ENCODE results near the gene HSPA6. TPM values are rescaled to one million over a fixed set of nuclear protein-coding genes. Genes with fewer than 3 reads are reported as not detected.
"Not testable (repeated sequence)": the region's sequence is repeated elsewhere in the genome, so short reads cannot be mapped to it uniquely, and the experiment has no call there.

Gene HSPA6
- total and polyA plus RNA-seq, 2 donors: 1.2 to 5.6 TPM

GRCh38 chr1:161512636-161513447, 11.5 kb upstream of the HSPA6 start:
- 82% methylated on average over 6 of the region's 6 CpGs for WGBS
- DNase-seq (ENCODE audit: extremely low spot score); H3K4me1 ChIP-seq (ENCODE audit: insufficient read depth); H3K27ac ChIP-seq (ENCODE audit: low read depth); H3K36me3 ChIP-seq (ENCODE audit: insufficient read depth); H3K4me3 ChIP-seq (ENCODE audit: low read depth, low read length): not testable (repeated sequence)

GRCh38 chr1:161513448-161513780, 10.9 kb upstream of the HSPA6 start:
- not testable (repeated sequence) for H3K27ac ChIP-seq (ENCODE audit: low read depth); DNase-seq (ENCODE audit: extremely low spot score); H3K4me1 ChIP-seq (ENCODE audit: insufficient read depth); H3K36me3 ChIP-seq (ENCODE audit: insufficient read depth); H3K4me3 ChIP-seq (ENCODE audit: low read depth, low read length)
- 56% methylated on average over 1 of the region's 1 CpG for WGBS

- H3K4me3 ChIP-seq (ENCODE audit: low read depth, low read length): not testable (repeated sequence)
- WGBS: 46% methylated on average over 1 of the region's 1 CpG
These were observed 10.4 kb upstream of the HSPA6 start for GRCh38 chr1:161513953-161514352.

GRCh38 chr1:161523041-161523816, 1.1 kb upstream of the HSPA6 start:
- not testable (repeated sequence) for DNase-seq (ENCODE audit: extremely low spot score); H3K27ac ChIP-seq (ENCODE audit: low read depth); H3K4me1 ChIP-seq (ENCODE audit: insufficient read depth); H3K36me3 ChIP-seq (ENCODE audit: insufficient read depth); H3K4me3 ChIP-seq (ENCODE audit: low read depth, low read length)
- 78% methylated on average over 20 of the region's 20 CpGs for WGBS

More at GRCh38 chr1:161513953-161514352, 10.4 kb upstream of the HSPA6 start:
- H3K27ac ChIP-seq (ENCODE audit: low read depth); H3K36me3 ChIP-seq (ENCODE audit: insufficient read depth); DNase-seq (ENCODE audit: extremely low spot score); H3K4me1 ChIP-seq (ENCODE audit: insufficient read depth): not testable (repeated sequence)

GRCh38 chr1:161524742-161525291, 477 bp downstream of the HSPA6 start:
- 3% methylated on average over 43 of the region's 55 CpGs for WGBS
- peak overlapping the region; percentile 34 for H3K4me3 ChIP-seq (ENCODE audit: low read depth, low read length)
- not testable (repeated sequence) for H3K27ac ChIP-seq (ENCODE audit: low read depth); H3K36me3 ChIP-seq (ENCODE audit: insufficient read depth); DNase-seq (ENCODE audit: extremely low spot score); H3K4me1 ChIP-seq (ENCODE audit: insufficient read depth)

- H3K4me1 ChIP-seq (ENCODE audit: insufficient read depth); H3K27ac ChIP-seq (ENCODE audit: low read depth); DNase-seq (ENCODE audit: extremely low spot score); H3K4me3 ChIP-seq (ENCODE audit: low read depth, low read length); H3K36me3 ChIP-seq (ENCODE audit: insufficient read depth): not testable (repeated sequence)
- 39% methylated on average over 19 of the region's 23 CpGs for WGBS
These were observed 981 bp downstream of the HSPA6 start for GRCh38 chr1:161525321-161525720.

GRCh38 chr1:161525918-161526317, 1.6 kb downstream of the HSPA6 start:
- not testable (repeated sequence) for H3K4me1 ChIP-seq (ENCODE audit: insufficient read depth); H3K4me3 ChIP-seq (ENCODE audit: low read depth, low read length); H3K36me3 ChIP-seq (ENCODE audit: insufficient read depth); DNase-seq (ENCODE audit: extremely low spot score); H3K27ac ChIP-seq (ENCODE audit: low read depth)
- WGBS: 83% methylated on average over 7 of the region's 7 CpGs

- 18% methylated on average over 3 of the region's 3 CpGs for WGBS
- H3K27ac ChIP-seq (ENCODE audit: low read depth): not testable (repeated sequence)
These were observed 4.2 kb downstream of the HSPA6 start for GRCh38 chr1:161528550-161528949.

GRCh38 chr1:161529463-161530104, 5.2 kb downstream of the HSPA6 start:
- not testable (repeated sequence) for H3K27ac ChIP-seq (ENCODE audit: low read depth); DNase-seq (ENCODE audit: extremely low spot score); H3K4me1 ChIP-seq (ENCODE audit: insufficient read depth); H3K4me3 ChIP-seq (ENCODE audit: low read depth, low read length); H3K36me3 ChIP-seq (ENCODE audit: insufficient read depth)
- 17% methylated on average over 19 of the region's 19 CpGs for whole genome bisulfite sequencing

More at GRCh38 chr1:161528550-161528949, 4.2 kb downstream of the HSPA6 start:
- not testable (repeated sequence) for H3K4me3 ChIP-seq (ENCODE audit: low read depth, low read length); DNase-seq (ENCODE audit: extremely low spot score); H3K4me1 ChIP-seq (ENCODE audit: insufficient read depth); H3K36me3 ChIP-seq (ENCODE audit: insufficient read depth)

GRCh38 chr1:161530158-161530557, 5.8 kb downstream of the HSPA6 start:
- peak overlapping the region; percentile 58 for H3K4me3 ChIP-seq (ENCODE audit: low read depth, low read length)
- not testable (repeated sequence) for H3K36me3 ChIP-seq (ENCODE audit: insufficient read depth); DNase-seq (ENCODE audit: extremely low spot score); H3K27ac ChIP-seq (ENCODE audit: low read depth); H3K4me1 ChIP-seq (ENCODE audit: insufficient read depth)
- 1% methylated on average over 13 of the region's 13 CpGs for WGBS

GRCh38 chr1:161530671-161531641, 6.6 kb downstream of the HSPA6 start:
- WGBS: 2% methylated on average over 53 of the region's 56 CpGs
- H3K4me1 ChIP-seq (ENCODE audit: insufficient read depth); H3K36me3 ChIP-seq (ENCODE audit: insufficient read depth): not testable (repeated sequence)
- Histone ChIP-seq H3K4me3 (ENCODE audit: low read depth, low read length) (peak overlapping the region; percentile 58), H3K27ac (ENCODE audit: low read depth) (peak overlapping the region; percentile 71)
- DNase-seq (ENCODE audit: extremely low spot score): peak; percentile 95

GRCh38 chr1:161531986-161532643, 7.8 kb downstream of the HSPA6 start:
- DNase-seq (ENCODE audit: extremely low spot score): no peak
- Histone ChIP-seq H3K4me3 (ENCODE audit: low read depth, low read length) (no peak overlapping the region), H3K27ac (ENCODE audit: low read depth) (no peak overlapping the region), H3K4me1 (ENCODE audit: insufficient read depth) (no peaks in the 10 kb centered on the region), H3K36me3 (ENCODE audit: insufficient read depth) (no peaks in the 10 kb centered on the region)
- WGBS: 63% methylated on average over 22 of the region's 22 CpGs

Measured in urinary bladder (tissue), 4 donors.